Rectal smooth muscle tissue (tissue), 1 donor: ENCODE results near the gene THAP4.

ENCODE experiments used
- H3K27ac ChIP-seq: one replicate; pipeline ENCODE4 v1.7.0; 2013; ENCODE audit warnings: low read depth, low read length, inconsistent platforms
- H3K27me3 ChIP-seq: one replicate; pipeline ENCODE4 v1.7.0; 2013; ENCODE audit warnings: low read length; ENCODE audit not compliant: control insufficient read depth, insufficient read depth
- H3K36me3 ChIP-seq: one replicate; pipeline ENCODE4 v1.7.0; 2013; ENCODE audit warnings: low read length; ENCODE audit not compliant: control insufficient read depth, insufficient read depth
- H3K4me1 ChIP-seq: one replicate; pipeline ENCODE4 v1.7.0; 2013; ENCODE audit warnings: low read length; ENCODE audit not compliant: control insufficient read depth, insufficient read depth
- H3K4me3 ChIP-seq: one replicate; pipeline ENCODE4 v1.7.0; 2013; ENCODE audit warnings: low read length
- H3K9ac ChIP-seq: one replicate; pipeline ENCODE4 v1.7.0; 2013; ENCODE audit warnings: low read length

Gene THAP4

GRCh38 chr2:241609859-241610793 is 26.8 kb downstream of the THAP4 start:
- Histone ChIP-seq H3K27ac (peak overlapping the region; percentile 71), H3K4me1 (peaks cover 4% of the 10 kb centered on the region), H3K9ac (peak overlapping the region; percentile 45), H3K4me3 (peak overlapping the region; percentile 63), H3K27me3 (no peaks in the 10 kb centered on the region), H3K36me3 (peaks cover 6% of the 10 kb centered on the region)

DNA sequence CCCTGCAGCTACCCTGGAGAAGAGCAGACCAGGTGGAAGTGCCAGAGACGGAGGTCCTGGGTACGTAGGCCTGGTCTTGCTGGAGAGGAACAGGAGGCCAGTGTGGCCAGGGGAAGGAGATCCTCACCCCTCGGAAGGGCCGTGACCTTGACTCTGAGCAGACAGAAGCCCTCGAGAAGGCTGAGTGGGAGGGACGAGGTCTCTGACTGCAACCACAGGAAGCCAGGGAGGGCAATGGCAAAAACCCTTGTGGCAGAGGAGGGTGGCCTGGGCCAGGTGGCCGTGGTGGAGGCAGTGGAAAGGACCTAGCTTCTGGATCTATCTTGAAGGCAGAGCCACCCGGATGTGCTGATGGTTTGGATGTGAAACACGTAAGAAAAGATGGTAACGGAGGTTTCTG is 28.1 kb downstream of the THAP4 start:
- Histone ChIP-seq H3K4me3 (no peak overlapping the region), H3K27ac (no peak overlapping the region), H3K9ac (no peak overlapping the region), H3K36me3 (peaks cover 6% of the 10 kb centered on the region), H3K27me3 (no peaks in the 10 kb centered on the region), H3K4me1 (peaks cover 4% of the 10 kb centered on the region)

DNA sequence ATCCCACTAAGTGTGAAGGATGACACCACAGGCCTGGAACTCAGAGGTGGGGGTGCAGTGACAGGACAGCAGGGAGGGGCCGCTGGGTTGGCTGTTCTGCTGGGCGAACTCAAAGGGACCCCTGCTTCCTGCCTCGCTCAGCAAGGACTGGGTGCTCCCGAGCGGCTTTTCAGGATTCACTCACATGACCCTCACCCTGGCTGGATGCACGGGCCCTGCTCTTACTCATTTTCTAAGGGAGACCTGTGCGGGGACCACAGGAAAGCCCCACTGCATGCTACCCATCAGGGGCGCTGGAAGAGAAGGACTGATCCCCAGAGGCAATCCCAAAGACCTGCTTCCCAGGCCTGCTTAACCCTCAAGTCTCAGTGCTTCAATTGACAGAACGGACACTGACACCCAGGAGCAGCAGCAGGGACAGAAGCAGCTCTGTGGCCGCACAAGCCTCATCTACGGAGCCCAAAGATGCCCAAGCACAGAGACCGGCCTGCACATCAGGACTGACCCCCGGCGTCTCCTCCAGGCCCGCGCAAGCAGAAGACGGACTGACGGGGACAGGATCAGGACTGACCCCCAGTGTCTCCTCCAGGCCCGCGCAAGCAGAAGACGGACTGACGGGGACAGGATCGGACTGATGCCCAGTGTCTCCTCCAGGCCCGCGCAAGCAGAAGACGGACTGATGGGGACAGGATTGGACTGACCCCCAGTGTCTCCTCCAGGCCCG is 29.6 kb downstream of the THAP4 start:
- no peak overlapping the region for H3K9ac ChIP-seq
- H3K36me3 ChIP-seq: peaks cover 4% of the 10 kb centered on the region
- H3K4me3 ChIP-seq: no peak overlapping the region
- peaks cover 3% of the 10 kb centered on the region for H3K4me1 ChIP-seq
- no peaks in the 10 kb centered on the region for H3K27me3 ChIP-seq
- no peak overlapping the region for H3K27ac ChIP-seq

- H3K27ac ChIP-seq: no peak overlapping the region
- no peak overlapping the region for H3K9ac ChIP-seq
- H3K36me3 ChIP-seq: peaks cover 10% of the 10 kb centered on the region
- H3K27me3 ChIP-seq: no peaks in the 10 kb centered on the region
- H3K4me3 ChIP-seq: no peak overlapping the region
- H3K4me1 ChIP-seq: no peaks in the 10 kb centered on the region
Measured at GRCh38 chr2:241606186-241606585, 30.8 kb downstream of the THAP4 start.

DNA sequence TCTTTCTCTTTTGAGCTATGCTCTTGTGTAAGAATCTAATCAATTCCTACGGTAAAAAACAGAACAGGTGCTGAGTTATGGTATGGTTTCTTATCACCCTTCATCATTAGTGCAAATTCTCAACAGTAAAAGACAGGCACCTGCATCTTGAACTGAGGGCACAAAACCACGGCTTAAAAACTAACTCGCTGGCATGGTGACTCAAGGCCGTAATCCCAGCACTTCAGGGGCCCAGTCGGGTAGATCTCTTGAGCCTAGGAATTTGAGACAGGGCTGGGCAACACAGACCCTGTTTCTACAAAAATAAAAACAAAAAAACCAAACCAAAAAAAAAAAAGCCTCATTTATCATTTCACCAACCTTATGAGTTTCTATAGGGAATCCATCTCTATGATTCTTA is 33.3 kb downstream of the THAP4 start:
- peaks cover 10% of the 10 kb centered on the region for H3K36me3 ChIP-seq
- no peaks in the 10 kb centered on the region for H3K4me1 ChIP-seq

DNA sequence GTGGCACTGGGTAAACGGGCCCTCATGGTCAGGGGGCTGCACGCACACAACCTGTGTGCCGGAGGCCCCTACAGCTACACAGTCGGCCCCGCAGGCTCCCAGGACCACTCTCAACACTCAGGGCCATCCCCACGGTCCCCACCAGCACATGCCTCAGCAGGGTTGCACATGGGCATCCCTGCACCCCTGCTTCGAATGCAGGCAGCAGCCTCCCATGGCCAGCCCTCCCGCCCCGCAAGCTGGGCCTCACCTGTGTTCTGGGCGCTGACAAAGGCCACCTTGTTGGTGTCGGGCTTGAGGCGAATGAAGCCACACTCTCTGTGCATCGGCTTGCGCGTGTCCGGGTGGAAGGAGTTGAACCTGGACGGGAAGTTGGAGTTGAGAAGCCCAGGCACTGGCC is 34.2 kb downstream of the THAP4 start:
- Histone ChIP-seq H3K27me3 (no peaks in the 10 kb centered on the region), H3K36me3 (peaks cover 10% of the 10 kb centered on the region), H3K4me1 (no peaks in the 10 kb centered on the region), H3K4me3 (no peak overlapping the region), H3K9ac (no peak overlapping the region), H3K27ac (no peak overlapping the region)

More for the DNA sequence above, 33.3 kb downstream of the THAP4 start:
- no peak overlapping the region for H3K4me3 ChIP-seq
- H3K27ac ChIP-seq: no peak overlapping the region
- no peaks in the 10 kb centered on the region for H3K27me3 ChIP-seq
- no peak overlapping the region for H3K9ac ChIP-seq

GRCh38 chr2:241601841-241602240 is 35.1 kb downstream of the THAP4 start:
- no peak overlapping the region for H3K27ac ChIP-seq
- H3K36me3 ChIP-seq: peaks cover 13% of the 10 kb centered on the region

GRCh38 chr2:241599615-241600014 is 37.3 kb downstream of the THAP4 start:
- H3K27ac ChIP-seq: no peak overlapping the region
- peaks cover 12% of the 10 kb centered on the region for H3K36me3 ChIP-seq
- no peak overlapping the region for H3K4me3 ChIP-seq
- H3K4me1 ChIP-seq: no peaks in the 10 kb centered on the region
- H3K9ac ChIP-seq: no peak overlapping the region
- no peaks in the 10 kb centered on the region for H3K27me3 ChIP-seq

More at GRCh38 chr2:241601841-241602240, 35.1 kb downstream of the THAP4 start:
- H3K9ac ChIP-seq: no peak overlapping the region
- no peak overlapping the region for H3K4me3 ChIP-seq
- H3K4me1 ChIP-seq: no peaks in the 10 kb centered on the region
- no peaks in the 10 kb centered on the region for H3K27me3 ChIP-seq

GRCh38 chr2:241598487-241598886 is 38.5 kb downstream of the THAP4 start:
- no peaks in the 10 kb centered on the region for H3K4me1 ChIP-seq
- H3K27ac ChIP-seq: no peak overlapping the region
- H3K36me3 ChIP-seq: peaks cover 19% of the 10 kb centered on the region
- no peak overlapping the region for H3K4me3 ChIP-seq
- no peak overlapping the region for H3K9ac ChIP-seq
- no peaks in the 10 kb centered on the region for H3K27me3 ChIP-seq

DNA sequence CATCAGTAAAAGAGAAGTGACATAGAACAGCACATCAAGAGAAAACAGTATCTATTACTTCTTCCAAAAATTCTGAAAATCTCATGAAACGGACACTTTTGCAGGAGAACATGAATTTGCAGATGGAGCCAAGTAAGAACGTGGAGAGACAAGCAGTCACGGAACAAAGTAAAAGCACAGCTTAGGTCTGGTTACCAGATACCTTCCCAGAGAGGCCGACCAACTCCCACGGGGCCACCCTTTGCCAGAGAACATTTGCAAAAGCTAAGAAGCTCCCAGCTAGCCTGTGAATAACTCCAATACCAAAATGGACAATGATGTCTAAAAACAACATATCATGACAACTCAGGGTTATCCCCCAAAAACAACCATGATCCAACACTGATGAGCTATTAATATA is 38.9 kb downstream of the THAP4 start:
- Histone ChIP-seq H3K36me3 (peaks cover 23% of the 10 kb centered on the region), H3K27ac (no peak overlapping the region), H3K4me3 (no peak overlapping the region), H3K9ac (no peak overlapping the region), H3K27me3 (no peaks in the 10 kb centered on the region), H3K4me1 (no peaks in the 10 kb centered on the region)

DNA sequence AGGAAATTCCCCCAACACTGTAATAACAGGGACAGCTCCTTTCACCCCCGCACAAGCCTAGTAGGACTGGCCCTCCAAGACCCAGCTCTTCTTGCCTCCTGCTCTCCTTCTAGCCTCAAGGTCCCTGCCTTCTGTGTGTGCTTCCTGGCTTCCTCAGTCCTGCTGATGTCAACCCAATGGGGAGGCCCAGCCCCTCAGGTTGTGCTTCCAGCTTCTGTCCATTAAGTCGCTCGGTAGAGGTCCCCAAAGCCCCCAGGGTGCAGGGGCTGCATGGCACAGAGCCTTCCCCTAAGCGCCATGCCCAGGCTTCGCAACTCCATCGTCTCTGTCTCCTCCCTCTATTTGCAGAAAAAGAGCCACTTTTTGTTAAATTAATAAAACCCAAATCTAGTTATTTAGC is 39.4 kb downstream of the THAP4 start:
- no peak overlapping the region for H3K4me3 ChIP-seq
- peaks cover 23% of the 10 kb centered on the region for H3K36me3 ChIP-seq
- no peak overlapping the region for H3K27ac ChIP-seq
- no peaks in the 10 kb centered on the region for H3K4me1 ChIP-seq
- no peak overlapping the region for H3K9ac ChIP-seq
- H3K27me3 ChIP-seq: no peaks in the 10 kb centered on the region

- no peaks in the 10 kb centered on the region for H3K4me1 ChIP-seq
- no peak overlapping the region for H3K9ac ChIP-seq
- H3K27me3 ChIP-seq: no peaks in the 10 kb centered on the region
- no peak overlapping the region for H3K4me3 ChIP-seq
- no peak overlapping the region for H3K27ac ChIP-seq
- H3K36me3 ChIP-seq: peaks cover 27% of the 10 kb centered on the region
Measured at GRCh38 chr2:241595600-241596140, 41.3 kb downstream of the THAP4 start.
